Melanocyte of skin (primary cell): ENCODE results near the gene LRRC52. TPM values are rescaled to one million over a fixed set of nuclear protein-coding genes. Genes with fewer than 3 reads are reported as not detected.

Experiments used
- total RNA-seq, 2 donors: library from RNA; depleted of rRNA; stranded (reverse); fragments of >200 nt; gene quantifications; 2 replicates each; pipeline ENCODE4 v1.2.3, GENCODE V29; 2012

Gene LRRC52
- not detected for total RNA-seq

GRCh38 chr1:165543532-165544438, at the start of gene LRRC52:
Gene LRRC52 (plus strand): TSS chr1:165544000. CDS start chr1:165544297, 297 bp downstream.

Other genes starting within 250 kb of the LRRC52 start
- not detected for gene LMX1A, start 187.3 kb upstream of the LRRC52 start, total RNA-seq
- 10 to 100 TPM in 1 of 2 donors, 1 to 10 TPM in 1; 6.9 to 14.3 TPM for gene RXRG, start 98.9 kb upstream of the LRRC52 start, total RNA-seq
- gene MGST3, start 87.2 kb downstream of the LRRC52 start, total RNA-seq, result 100 to 1,000 TPM; 116 to 122 TPM
- gene ALDH9A1, start 154.6 kb downstream of the LRRC52 start, total RNA-seq, result 10 to 100 TPM; 74.0 to 92.9 TPM
- 10 to 100 TPM; 70.2 to 92.2 TPM for gene TMCO1, start 224.9 kb downstream of the LRRC52 start, total RNA-seq